ENCODE results near the gene DNAJC27. TPM values are rescaled to one million over a fixed set of nuclear protein-coding genes. Genes with fewer than 3 reads are reported as not detected.
A peak's percentile ranks its signal among the peaks of the same experiment; 100 is the strongest.

Gene DNAJC27
- total RNA-seq, 2 donors from 2014 or later: 3.7 to 4.8 TPM

DNA sequence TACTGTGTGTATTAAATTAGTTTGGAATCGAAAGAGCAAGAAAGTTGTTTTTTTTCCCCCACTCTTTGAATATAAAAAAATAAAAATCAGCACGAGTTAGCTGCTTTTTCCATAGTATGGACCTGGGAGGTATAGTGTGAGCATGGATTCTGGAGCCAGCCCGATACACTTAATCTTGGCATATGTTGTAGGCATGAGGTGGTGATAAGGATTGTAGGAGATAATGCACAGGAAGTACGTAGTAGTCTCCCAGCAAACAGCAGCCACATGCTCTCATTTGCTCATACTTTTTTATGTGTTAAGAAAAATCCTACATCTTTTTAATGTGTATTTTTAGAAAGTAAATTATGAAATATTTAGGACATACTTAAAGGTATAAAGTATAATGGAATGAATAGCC, 2.1 kb upstream of the DNAJC27 start:
- DNase-seq (no peak), ATAC-seq (no peak)
- intact Hi-C loops (cut with DNase I, micrococcal nuclease): loop anchor here in 1 of 2 donors (10.0 kb wide), 1 partner anchor 151 kb away; no protein-coding TSS in a partner anchor

DNA sequence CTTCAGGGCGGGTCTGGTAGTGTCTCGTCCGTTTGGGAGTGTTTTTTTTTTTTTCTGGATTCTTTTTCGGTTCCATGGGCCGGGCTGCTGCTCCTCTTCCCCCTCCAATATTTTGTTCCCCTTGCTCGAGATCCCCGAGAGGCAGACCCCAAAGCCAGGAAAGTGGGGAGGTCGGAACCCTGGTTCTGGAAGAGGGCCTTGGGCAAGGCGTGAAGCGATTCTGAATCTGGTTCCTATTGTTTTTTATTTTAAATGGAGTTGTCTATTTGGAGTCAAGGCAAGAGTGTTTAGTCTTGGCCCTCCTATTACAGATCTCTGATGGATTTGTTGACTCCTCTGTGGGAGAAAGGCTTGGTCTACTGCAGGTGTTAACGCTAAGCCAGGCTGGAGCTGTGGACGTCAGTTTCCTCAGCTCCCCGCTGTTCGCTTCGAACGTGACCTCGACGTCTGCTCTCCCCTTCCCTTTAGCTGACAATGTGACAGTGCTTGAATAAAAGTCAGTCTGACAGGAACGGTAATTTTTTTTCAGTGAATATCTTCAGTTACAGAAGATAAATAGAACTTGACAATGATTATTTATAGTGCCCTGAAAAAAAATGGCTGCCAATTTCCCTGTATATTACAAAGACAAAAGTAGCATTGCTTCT, 683 bp upstream of the DNAJC27 start:
- intact Hi-C loops (cut with DNase I, micrococcal nuclease): loop anchor here in 1 of 2 donors (10.0 kb wide), 1 partner anchor 152 kb away; no protein-coding TSS in a partner anchor
- DNase-seq (peak in 1 of 2 donors; percentile 50), ATAC-seq (peak; percentile 14)

DNA sequence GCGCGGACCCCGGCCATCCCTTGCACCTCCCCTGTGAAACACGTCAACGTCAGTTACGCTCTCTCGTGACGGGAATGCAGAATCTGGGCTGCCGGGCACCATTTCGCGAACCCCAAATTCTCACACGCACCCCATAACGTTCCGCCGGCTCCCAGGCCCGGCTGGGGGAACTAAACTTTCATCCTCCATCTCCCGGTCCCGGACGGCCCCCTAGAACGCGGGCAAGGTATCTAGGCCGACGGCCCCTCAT, 544 bp downstream of the DNAJC27 start:
- ATAC-seq (peak; percentile 3), DNase-seq (no peak)
- intact Hi-C loops (cut with DNase I, micrococcal nuclease): loop anchor here in 1 of 2 donors (10.0 kb wide), 1 partner anchor 154 kb away; no protein-coding TSS in a partner anchor

DNA sequence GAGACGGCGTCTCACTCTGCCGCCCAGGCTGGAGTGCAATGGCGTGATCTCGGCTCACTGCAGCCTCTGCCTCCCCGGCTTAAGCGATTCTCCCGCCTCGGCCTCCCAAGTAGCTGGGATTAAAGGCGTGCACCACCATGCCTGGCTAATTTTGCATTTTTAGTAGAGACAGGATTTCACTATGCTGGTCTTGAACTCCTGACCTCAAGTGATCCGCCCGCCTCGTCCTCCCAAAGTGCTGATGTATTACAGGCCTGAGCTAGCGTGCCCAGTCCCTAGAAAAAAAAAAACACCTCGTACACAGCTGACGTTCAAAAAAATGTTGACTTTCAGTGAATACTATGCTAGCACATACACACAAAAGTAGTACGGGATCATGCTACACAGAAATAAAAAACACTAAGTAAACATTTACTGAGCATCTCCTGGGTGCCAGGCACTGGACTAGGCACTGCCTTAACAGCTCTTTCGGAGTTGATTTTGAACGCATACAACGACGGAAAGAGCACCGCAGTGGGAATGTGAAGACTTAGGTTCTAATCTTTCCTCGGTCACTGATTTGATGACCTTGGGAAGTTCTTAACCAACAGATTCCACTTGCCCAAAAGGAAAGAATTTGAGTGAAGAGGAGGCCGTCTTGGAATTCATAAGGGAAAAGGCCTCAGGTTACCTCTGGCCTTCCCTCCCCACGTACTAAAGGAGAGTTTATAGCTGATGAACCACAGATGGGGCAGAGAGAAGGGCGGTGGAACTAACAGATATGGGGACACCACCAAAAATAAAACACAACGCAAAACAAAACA, 1.1 kb downstream of the DNAJC27 start:
- DNase-seq: no peak
- ATAC-seq: peak; percentile 4
- intact Hi-C loops (cut with DNase I, micrococcal nuclease): loop anchor here in 1 of 2 donors (10.0 kb wide), 1 partner anchor 154 kb away; no protein-coding TSS in a partner anchor

DNA sequence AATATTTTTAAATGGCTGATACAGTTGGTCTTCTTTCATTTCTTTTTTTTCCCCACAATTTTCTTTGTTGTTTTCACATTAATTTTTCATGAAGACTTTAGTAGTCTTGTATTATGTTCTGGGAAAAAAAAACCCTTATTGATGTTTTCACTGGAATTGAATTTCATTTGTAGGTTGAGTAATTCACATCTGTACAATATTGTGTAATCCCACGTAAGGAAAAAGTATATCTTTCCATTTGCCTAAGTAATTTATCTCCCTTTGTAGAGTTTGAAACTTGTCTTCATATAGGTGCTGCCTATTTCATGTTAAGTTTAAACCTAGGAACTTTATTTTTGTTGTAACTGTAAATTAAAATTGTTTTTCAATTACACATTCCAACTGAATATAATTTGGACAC, 2.0 kb downstream of the DNAJC27 start:
- intact Hi-C loops (cut with DNase I, micrococcal nuclease): loop anchor here in 1 of 2 donors (10.0 kb wide), 1 partner anchor 155 kb away; no protein-coding TSS in a partner anchor
- DNase-seq (no peak), ATAC-seq (no peak)

DNA sequence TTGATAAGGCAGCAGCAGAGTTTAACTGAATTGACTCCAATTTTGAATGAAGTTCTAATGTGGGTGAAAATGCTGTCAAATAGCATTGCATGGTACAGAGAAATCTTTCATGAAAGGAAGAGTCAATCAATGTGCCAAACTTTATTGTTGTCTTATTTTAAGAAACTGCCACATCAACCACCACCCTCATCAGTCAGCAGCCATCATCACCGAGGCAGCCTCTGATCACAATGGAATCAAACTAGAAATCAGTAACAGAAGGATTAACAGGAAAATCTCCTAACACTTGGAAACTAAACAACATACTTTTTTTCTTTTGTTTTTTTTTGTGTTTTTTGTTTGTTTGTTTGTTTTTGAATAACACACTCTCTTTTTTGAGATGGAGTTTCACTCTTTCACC, 9.9 kb downstream of the DNAJC27 start:
- intact Hi-C loops (cut with DNase I, micrococcal nuclease): no loop called here
- DNase-seq: no peak
- ATAC-seq: no peak

DNA sequence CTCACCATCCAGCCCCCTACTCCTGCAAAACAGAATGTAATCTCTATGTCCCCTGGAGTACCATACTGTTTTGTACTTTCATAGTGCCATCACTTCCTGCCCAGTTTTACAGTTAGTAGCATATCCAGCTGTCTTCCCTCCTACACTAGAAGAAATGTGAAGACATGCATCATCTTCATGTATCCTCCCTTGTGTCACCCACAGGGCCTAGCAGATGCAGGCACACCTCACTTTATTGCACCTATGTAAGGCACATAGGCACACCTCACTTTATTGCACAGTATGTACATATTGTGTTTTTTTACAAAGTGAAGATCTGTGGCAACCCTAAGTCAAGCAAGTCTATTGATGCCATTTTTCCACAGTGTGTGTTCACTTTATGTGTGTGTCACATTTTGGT, 12.0 kb downstream of the DNAJC27 start:
- ATAC-seq (peak; percentile 100), DNase-seq (peak in 1 of 2 donors; percentile 49)
- intact Hi-C loops (cut with DNase I, micrococcal nuclease): no loop called here

DNA sequence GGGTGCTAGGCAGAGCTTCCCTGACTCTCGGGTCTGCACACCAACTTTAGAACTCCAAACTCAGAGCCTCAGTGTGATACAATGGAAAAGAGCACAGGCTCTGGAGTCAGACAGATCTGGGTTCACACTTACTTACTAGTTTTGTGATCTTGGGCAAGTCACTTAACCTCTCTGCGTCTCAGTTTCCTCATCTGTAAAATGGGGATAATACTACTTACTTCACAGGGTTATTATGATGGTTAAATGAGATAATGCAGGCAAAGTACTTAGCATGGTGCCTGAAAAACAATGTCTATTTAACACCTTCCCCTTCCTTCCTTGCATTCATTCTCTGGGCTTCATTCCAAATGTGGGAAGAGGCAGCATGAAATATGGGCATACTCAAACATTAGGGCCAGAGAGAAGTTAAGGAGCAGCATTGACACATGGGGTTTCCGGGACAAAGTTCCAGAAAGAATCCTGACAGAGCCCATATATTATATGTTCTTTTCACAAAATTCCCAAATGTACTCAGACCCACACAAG, 13.3 kb downstream of the DNAJC27 start:
- ATAC-seq (no peak), DNase-seq (no peak)
- intact Hi-C loops (cut with DNase I, micrococcal nuclease): no loop called here

DNA sequence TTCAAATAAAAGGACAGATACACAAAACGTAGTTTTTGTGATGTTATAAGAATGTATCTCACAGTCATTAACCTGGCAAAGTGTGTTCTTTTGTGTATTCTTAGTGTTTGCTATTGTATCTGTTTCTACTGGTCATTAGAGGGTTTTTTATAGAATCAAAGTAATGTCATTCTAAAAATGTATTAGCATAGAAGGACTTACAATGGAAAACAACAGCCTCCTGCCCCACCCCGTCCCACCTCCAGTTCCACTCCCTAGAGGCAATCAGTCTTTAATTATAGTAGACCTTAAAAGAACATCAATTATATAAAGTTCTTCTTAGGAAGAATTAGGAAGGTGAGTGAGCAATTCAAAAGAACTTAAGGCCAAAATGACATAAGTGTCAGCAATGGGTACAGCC, 13.8 kb downstream of the DNAJC27 start:
- ATAC-seq (no peak), DNase-seq (no peak)
- intact Hi-C loops (cut with DNase I, micrococcal nuclease): no loop called here

DNA sequence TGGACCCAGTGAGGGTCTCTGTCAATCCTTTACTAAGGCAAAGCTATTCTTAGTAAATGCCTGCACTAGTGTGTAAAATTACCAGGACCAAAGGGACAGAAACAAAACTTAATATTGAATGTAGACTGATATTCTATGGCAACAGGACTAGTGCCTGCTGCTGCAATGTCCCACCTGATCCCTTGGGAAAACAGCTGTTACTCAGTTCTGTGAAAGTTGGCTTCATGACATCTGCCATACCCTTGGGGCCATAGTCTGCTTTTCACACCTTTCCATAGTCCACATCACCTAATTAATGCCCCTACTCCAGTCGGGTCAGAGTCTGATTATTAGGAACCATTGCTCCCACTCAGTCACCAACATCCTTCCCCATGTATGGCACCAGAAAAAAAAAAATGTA, 14.5 kb downstream of the DNAJC27 start:
- DNase-seq (no peak), ATAC-seq (no peak)

DNA sequence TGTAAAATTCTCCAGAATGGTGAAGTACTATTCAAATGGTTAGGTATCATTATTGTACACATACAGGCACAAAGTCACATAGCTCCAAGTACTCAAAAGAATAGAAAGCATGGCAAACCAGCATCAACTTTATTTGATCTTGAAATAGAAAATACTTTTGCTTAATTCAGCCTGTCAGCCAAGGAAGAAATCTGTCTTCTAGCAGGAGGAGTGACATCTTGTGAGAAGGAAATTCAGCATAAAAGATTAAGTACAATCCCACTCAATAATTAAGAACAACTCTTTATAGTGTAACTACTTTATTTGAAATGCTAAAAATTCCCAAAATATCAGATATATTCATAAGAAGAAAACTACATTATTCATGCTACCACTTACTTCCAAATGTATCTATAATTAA, 15.8 kb downstream of the DNAJC27 start:
- ATAC-seq (no peak), DNase-seq (no peak)
- intact Hi-C loops (cut with DNase I, micrococcal nuclease): no loop called here

More for the DNA sequence above, 14.5 kb downstream of the DNAJC27 start:
- intact Hi-C loops (cut with DNase I, micrococcal nuclease): no loop called here

DNA sequence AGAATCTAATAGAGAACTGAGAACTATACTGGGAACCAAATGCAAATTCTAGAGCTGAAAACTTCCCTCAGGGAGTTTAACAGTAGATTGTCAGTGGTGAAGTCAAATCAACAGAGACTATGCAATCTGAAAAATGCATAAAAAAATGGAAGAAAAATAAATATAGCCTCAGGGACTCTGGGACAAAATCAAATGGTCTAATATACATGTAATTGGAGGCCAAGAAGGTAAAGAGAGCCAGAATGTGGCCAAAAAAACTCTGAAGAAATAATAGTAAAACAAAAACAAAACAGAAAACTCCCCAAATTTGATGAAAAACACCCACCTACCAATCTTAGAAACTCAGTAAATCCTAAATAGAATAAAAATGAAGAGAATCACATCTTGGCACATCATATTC, 16.5 kb downstream of the DNAJC27 start:
- no peak for ATAC-seq

DNA sequence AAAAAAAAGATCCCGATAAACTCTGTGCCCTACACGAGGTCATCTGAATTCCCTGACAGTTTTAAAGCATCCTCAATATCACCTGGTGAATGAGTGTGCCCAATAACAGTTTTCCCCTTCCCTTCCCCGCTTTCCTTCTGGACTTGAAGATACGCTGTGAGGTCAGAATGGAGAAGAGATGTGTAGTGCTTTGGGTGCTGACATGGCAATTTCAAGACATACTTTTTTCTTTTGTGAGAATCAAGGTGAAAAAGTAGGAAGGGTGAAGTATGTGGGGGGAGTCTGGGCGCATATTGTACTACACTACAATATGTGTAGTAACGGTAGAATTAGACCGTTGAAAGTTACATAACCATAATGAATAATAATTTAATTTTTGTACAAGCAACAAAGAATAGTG, 21.7 kb downstream of the DNAJC27 start:
- intact Hi-C loops (cut with DNase I, micrococcal nuclease): no loop called here
- DNase-seq: no peak
- no peak for ATAC-seq

More for the DNA sequence above, 16.5 kb downstream of the DNAJC27 start:
- DNase-seq: no peak
- intact Hi-C loops (cut with DNase I, micrococcal nuclease): no loop called here

DNA sequence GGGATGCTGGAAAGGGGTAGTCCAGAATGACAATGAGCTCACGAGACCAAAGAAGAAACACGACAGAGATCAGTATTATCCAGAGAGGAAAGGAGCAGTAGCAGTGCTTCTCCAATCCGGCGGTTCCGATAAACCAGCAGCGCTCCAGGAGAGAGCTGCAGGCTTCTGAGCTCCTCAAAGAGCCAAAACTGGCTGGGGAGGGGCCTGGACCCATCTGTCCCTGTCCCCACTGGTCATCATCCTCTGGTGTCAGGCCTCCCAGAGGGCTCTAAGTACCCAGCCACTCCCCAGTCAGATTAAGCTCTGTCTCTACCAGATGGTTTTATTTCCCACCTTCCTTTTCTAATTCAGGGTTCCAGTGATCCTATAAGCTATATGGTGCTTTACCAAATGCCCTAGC, 23.2 kb downstream of the DNAJC27 start:
- DNase-seq: no peak
- no peak for ATAC-seq
- intact Hi-C loops (cut with DNase I, micrococcal nuclease): no loop called here

DNA sequence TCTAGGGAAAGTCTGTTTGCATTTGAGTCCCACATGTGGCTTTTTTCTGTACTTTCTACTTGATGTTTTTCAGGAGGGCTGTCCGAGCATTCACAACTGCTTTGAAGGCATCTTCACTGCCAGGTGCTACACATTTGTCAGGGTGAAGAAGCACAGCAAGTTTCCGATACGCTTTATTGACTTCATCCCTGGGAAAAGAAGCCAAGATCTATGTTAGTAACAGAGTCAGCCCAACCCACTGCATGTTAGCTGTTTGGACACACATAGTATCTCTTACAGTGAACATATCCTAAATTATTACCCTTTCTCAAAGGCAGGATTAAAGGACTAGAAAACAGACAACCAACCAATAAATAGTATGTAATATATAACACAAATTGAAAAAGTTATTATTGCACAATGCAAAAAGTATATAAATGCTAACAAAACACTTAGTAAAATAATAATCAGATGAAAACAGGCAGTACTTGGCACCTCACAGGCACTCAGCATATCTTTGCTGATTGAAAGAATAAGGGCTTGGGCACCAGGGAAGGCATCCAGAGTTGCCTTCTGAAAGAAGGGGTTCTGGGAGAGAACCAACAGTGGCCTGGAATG, 24.1 kb downstream of the DNAJC27 start:
- intact Hi-C loops (cut with DNase I, micrococcal nuclease): no loop called here
- DNase-seq: no peak
- no peak for ATAC-seq

DNA sequence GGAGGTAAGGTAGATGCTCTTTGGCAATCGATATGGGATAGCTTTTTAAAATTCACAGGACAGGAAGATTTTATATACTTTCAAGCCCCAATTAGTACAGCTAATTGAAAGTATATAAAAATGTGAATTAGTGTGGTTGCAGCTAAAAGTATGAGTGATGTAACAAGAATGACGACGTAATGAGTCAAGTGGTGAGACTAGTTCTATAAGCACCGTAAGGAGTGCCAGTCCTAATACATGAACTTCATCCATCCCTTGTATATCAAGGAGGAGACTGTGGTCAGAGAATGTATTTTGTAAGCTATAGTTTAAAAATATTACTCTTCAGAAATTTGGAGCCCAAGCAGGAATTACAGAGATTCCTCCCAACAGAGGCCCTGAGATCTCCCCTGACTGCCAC, 25.8 kb downstream of the DNAJC27 start:
- ATAC-seq (no peak), DNase-seq (no peak)
- intact Hi-C loops (cut with DNase I, micrococcal nuclease): no loop called here

DNA sequence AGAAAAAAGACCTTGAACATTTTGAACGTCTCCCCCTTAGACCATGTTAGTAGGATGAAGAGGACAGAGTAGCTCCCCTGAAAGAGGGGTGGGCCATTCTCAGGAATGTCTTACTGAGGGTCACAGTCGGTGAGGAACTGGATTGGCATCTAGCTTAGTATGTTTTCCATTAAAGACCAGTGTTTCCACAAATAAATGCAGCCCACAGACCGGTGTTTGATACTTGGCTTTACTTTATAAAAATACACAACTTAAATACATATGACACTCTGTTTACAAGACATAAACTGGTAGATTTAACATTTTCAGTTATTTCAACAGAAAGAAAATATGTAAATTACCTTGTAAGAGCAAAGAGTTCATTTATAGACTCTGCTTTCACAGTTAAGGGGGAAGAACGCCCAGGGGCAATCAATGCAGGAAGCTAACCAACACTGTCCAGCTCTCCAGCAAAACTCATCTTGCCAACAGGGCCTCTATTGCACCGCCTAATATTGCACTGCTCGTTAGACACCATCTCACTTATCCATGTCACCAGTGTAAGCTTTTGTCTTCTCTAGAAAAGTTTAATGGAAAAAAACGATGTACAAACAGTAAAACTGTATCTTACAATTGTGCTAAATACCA, 28.2 kb downstream of the DNAJC27 start:
- intact Hi-C loops (cut with DNase I, micrococcal nuclease): no loop called here
- DNase-seq (no peak), ATAC-seq (no peak)

DNA sequence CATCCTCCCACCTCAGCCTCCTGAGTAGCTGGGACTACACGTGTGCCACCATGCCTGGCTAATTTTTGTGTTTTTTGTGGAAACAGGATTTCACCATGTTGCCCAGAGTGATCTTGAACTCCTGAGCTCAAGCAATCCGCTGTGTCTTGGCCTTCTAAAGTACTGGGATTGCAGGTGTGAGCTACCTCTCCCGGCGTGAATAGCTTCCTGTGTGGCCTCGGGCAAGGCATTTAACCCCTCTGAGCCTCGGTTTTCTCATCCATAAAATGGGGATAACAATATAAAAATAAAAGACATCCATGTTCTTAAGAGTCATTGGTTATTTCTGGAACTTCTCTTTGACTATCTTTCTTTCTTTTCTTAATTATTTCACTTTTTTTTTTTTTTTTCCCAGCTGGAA, 32.4 kb downstream of the DNAJC27 start:
- intact Hi-C loops (cut with DNase I, micrococcal nuclease): no loop called here
- ATAC-seq: no peak

DNA sequence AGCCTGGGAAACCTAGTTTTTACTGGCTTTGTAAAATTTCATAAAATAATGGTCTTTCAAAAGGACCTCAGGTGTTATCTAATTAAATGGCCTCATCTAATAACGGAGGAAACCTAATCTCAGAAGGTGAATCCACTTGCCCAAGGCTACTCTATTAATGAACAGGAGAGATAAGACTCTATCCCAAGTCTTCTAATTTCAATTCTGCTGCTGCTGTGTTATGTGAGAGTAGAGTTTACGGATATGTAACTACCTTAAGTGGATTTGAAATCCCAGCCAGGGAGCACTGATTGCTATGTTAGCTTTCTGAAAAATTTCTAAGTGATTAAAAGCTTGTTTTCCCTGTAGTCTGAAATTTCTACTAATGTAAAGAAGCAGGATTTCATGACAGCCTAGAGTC, 34.5 kb downstream of the DNAJC27 start:
- intact Hi-C loops (cut with DNase I, micrococcal nuclease): no loop called here
- ATAC-seq: no peak

More for the DNA sequence above, 32.4 kb downstream of the DNAJC27 start:
- DNase-seq: no peak

More for the DNA sequence above, 34.5 kb downstream of the DNAJC27 start:
- DNase-seq: no peak

All from left colon (tissue), 2 donors.